HG03066 (cell line): ENCODE data around the gene ARHGEF37.

Source experiments
- ATAC-seq: cut with Tn5 transposase; IDR thresholded peaks from one replicate; pipeline ENCODE4 v1.9.1; 2021; ENCODE audit warnings: low read depth; ENCODE audit not compliant: unreplicated experiment

The ARHGEF37 gene

DNA sequence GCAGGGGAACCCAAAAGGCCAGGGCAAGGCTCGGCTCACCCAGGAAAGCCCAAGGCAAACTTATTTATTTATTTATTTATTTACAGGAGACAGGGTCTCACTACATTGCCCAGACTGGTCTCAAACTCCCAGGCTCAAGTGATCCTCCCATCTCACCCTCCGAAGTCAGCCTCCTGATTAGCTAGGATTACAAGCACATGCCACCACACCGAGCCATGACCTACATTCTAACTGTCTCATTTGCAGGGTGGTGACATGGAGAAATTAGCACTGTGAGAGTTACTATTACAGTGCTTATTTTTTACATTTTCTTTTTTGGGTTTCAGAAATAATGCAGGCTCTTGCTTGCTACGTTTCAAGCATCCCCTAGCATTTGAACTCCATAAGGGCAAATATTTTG lies 18.1 kb downstream of the ARHGEF37 start:
- ATAC-seq, result no peak

DNA sequence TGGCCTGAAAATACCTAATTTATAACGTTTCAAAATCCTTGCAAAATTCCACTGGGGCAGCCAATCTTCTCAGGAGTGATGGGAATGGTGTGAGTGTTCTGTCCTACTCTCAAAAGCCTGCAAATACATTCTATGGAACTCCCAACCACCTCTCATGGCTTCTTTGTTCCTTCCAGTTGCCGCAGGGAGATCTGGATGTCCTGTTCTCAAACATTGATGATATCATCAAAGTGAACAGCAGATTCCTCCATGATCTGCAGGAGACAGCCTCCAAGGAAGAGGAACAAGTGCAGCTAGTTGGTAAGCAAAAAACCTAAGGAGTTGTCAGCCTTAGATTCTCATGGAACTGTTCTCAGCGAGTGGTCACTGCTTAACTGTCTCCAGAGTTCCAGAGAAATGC lies 19.6 kb downstream of the ARHGEF37 start:
- ATAC-seq, result no peak

DNA sequence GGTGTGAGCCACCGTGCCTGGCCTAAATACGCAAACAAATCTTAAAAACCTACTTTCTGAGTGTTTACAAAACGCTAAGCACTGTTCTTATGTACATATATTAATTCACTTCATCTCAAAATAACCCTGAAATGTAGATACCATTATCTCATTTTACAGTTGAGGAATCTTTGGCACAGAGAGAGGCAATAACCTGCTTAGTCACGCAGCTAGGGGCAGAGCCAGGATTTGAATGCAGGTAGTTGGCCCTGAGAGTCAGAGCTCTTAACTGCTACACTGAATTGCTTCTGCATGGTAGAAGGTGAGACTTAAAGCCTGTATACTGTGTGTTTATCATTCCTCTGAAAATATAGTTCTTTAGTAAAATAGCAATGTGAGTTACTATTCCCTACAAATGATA lies 21.9 kb downstream of the ARHGEF37 start:
- ATAC-seq, result no peak

DNA sequence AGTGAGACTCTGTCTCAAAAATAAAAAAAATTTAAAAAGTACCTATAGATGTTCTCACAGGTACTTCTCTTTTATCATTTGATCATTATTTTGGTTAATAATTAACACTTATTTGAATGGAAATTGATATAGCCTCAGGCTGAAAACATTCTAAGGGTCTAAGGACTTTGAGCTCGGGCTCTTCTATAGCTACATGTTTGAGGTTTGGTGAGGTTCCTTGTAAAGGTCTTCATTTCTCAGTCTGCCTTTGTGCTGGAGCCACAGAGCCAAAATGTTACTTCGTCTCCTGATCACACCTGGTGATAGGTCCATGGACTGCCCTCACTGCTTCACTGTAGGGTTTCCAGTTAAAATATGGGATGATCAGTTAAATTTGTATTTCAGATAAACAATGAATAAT lies 22.6 kb downstream of the ARHGEF37 start:
- no peak for ATAC-seq

DNA sequence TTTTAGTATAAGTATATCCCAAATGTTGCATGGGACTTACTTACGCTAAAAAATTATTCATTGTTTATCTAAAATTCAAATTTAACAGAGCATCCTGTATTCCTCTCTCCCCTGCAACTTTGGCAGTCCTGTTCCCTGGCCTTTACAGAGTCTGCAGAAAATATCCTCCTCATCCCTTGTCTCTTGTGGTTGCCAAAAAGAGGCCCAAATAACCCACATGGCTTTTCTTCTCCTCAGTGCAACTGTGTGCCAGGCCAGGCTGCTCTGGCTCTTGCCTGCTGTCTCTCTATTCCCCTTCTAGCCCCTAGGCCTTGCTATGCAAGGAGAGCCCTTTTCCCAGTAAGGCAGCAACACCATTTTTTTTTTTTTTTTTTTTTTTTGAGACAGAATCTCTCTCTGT lies 23.0 kb downstream of the ARHGEF37 start:
- no peak for ATAC-seq

DNA sequence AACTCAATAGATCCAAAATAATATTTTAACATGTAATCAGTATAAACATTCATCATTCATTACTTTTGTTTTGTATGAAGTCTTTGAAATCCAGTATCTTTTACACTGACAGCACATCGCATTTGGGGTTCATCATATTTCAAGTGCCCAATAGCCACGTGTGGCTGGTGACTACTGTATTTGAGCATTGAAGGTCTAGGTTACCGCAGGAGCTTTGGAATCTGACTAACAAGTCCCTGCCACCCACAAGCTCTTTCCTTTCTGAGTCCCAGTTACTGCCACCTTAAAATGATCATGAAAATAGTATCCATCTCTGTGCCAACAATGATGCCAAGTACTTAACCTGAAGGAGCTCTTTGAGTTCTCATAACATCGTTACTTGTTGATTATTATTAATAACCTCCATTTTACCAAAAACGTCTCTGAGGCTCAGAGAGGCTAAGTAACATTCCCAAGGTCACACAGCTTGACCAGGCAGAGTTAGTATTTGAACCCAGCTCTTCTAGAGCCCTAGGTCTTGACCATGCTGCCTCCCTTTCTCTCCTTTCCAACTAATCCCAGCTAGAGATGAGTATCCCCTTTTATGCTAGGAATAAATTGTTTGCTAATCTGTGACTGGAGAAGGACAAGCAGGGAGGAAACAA lies 24.2 kb downstream of the ARHGEF37 start:
- ATAC-seq, result no peak

DNA sequence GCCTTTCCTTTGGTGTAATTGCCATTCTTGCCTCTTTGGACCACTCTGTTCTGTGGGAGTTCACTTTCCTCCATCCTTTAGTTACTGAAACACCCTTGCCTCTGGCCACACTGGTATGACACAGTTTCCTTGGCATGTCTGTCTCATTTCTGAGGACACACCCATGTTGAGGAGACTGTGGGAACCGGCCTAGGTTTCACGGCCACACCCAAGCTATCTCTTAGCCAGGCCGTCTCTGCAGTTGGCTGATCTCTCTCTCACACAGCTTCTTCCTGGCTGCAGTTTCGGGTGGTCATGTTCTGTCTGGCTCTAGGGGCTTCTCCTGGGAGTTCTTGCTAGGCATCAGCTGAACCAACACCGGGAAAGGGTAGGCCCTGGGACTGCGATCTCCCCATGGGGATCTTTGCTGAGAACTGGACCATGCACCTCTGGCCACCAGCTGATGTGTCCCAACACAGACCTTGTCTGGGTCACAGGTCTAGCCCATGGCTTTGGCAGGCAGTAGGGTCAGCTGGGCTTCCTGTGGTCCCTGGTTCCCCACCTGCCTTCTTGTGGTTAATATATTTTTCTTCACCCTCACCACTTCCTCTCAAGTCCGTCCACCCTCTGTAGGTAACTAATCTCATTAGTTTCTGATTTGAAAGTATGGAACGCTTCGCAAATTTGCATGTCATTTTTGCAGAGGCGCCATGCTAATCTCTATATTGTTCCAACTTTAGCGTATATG lies 24.9 kb downstream of the ARHGEF37 start:
- ATAC-seq, result peak; percentile 95

DNA sequence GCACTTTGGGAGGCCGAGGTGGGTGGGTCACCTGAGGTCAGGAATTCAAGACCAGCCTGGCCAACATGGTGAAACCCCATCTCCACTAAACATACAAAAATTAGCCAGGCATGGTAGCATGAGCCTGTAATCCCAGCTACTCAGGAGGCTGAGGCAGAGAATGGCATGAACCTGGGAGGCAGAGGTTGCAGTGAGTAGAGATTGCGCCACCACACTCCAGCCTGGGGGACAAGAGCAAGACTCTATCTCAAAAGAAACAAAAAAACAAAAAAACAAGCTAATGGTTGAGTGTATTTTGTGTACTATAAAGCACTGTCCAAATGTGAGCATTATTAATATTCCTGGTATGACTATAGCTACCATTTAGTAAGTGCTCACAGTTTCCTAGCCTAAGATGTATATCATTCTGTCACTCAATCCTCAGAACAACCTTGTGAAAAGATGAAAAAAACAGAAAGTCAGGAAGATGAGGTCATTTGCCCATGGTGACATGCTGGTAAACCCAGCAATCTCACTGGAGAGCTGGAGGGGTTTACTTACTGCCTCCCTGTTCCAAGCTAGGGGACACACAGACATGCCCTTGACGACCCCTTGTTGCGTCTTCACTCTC lies 27.7 kb downstream of the ARHGEF37 start:
- no peak for ATAC-seq

DNA sequence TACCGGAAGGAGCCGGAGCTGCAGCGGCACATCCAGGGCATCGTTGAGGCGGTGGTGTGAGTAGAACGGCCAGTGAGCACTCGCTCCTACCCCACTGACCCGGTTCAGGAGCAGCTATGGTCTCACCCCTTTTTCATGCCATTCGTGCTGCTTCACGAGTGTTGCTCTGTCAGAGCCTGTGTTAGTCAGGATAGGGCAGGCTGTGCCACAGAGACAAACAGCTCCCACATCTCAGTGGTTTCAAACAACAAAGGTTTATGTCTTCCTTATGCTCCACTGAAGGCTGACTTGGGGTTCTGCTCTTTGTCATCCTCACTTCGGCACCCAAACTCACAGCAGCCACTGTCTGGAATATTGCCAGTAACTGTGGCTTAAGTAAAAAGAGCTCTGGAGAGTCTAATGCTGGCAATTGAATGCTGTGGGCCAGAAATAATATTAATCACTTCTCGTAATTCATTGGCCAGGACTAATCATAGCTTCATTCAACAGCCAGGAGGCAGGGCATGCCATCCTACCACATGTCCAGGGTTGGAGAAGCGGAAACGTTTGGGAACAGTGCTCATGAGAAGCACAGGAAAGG lies 28.4 kb downstream of the ARHGEF37 start:
- no peak for ATAC-seq

DNA sequence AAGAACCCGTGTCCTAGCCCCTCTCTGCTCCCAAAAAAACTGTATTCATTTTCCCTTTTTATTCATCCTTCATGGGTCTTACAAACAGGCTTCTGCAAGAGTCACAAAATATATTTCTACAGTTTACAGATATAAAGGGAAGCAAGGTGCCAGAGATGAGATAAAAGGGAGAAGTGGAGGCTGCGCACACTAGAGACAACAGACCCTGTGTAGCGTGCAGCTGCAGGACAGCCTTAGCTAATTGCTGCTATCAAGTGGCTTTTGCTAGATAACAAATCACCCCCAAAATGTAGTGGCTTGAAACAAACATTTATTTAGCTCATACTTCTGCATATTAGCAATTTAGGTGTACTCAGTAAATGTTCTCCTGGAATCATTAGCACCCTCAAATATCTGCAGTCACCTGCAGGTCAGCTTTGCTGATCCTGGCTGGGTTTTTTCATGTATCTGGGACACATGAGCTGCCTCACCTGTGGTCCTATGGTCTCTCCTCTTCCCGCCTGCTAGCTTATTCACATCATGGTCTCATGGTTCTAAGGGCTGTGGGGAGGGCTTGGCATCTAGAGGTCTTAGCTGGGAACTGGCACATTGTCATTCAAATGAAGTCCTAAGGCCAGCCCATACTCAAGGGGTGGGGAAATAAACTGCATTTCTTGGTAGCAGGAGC lies 29.4 kb downstream of the ARHGEF37 start:
- ATAC-seq, result no peak

DNA sequence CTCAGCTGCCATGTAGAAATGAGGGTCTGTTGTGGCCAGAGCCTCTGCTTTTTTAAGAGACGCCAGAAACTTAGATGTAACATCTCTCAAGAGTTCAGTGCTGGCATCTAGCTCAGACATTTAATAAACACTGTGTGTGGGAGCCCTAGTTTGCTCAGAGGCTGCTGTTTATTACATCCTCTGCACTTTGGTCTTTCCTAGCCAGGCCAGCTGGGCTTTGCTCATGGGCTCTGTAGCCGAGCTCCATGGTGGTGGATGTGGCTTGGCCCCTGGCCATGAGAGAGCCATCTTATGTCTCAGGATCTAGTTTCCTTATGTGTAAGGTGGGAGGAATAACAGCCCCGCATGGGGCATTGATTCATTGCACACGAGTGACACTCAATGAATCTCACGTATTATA lies 30.0 kb downstream of the ARHGEF37 start:
- no peak for ATAC-seq

DNA sequence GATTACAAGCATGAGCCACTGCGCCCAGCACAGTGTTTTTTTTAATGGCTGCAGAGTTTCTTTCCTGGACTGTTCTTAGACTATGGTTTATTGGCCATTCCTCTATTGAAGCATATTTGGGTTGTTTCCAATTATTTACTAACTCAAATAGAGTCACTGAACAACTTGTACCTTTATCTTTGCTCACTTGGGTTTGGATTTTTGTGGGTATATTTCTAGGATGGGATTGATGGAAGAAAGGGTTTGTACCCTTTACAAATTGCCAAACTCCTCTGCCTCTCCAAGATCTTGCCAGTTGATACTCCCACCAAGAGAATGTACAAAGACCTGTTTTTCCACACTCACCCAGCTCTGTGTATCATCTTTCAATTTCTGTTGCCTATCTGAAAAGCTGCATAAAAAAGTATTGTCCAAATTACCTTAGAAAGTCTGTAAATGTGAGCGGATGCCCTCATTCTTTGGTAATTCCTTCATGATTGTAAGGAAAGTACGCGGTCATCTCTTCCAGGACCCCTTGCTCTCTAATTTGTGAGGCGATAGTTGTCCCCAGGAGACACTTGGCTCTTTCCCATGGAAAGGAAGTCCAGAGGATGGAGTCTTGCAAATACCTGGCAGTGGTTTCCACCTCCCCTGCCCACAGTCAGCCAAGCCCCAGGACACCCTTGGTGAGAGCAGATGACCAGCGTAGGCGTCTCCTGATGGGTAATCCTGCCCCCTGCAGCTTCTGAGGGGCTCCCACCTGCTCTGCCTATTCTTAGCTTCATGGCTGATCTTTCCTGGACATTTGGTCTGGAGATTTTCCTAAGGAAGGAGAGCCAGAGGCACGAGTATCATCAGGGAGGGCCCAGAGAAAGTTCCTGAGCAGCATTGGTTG lies 33.0 kb downstream of the ARHGEF37 start:
- ATAC-seq, result no peak

DNA sequence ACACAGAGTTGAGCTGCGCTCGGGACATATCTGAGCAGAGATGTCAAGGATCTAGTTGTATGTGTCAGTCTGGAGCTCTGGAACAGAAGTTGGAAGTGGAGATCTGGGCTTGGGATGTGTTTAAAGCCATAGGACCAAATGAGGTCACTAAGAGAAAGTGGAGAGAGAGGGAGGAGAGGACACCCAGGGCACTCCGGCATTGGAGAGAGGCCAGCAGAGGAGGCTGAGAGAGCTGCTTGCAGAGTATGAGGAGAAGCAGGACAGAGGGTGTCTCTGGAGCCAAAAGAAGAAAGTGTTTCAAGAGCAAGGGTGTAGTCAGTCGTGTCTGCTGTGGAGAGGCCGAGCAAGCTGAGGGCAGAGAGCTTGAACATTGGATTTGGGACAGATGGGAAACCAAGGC lies 34.7 kb downstream of the ARHGEF37 start:
- ATAC-seq, result no peak

DNA sequence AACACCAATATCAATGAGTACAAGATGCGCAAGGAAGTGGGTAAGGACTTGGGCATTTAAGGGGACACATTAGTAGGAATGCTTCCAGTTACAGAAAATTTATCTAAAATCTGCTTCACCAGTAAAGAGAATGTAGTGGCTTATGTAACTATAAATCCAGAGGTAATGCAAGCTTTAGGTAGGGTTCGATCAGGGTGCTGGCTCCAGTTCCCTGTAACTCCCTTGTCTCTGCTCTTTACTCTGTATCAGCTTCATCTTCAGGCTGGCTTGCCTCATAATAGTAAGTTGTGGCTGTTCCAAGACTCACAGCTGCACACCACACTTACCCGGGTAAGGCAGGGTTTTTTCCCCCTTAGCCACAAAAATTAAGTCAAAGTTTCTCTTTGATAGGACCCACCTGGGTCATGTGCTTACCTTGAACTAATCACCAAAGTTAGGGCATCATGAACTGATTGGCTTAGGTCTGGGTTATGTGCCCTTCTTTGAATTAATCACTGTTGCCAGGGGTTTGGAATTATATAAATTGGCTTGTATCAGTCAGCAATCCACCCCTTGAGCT lies 35.5 kb downstream of the ARHGEF37 start:
- peak; percentile 41 for ATAC-seq

DNA sequence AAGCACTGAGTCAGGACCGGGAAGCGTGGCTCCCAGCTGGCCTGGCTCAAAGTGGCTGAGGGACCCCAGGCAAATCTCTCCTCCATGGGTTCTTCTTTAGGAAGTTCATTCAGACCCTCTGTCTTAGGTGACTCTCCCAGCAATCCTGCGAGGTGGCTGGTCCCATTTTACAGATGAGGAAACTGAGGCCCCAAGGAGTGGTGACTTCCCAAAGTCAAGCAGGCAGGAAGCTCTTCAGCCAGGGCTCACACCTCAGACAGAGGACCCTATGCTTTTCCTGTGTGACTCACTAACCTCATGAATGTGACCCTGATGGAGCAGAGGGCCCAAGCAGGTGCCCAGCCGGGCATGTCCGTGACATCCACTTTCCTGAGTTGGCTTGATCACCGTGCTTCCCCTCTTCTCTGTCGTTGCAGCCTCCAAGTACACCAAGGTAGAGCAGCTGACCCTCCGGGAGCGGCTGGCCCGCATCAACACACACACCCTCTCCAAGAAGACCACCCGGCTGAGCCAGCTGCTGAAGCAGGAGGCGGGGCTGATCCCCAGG lies 36.5 kb downstream of the ARHGEF37 start:
- no peak for ATAC-seq

DNA sequence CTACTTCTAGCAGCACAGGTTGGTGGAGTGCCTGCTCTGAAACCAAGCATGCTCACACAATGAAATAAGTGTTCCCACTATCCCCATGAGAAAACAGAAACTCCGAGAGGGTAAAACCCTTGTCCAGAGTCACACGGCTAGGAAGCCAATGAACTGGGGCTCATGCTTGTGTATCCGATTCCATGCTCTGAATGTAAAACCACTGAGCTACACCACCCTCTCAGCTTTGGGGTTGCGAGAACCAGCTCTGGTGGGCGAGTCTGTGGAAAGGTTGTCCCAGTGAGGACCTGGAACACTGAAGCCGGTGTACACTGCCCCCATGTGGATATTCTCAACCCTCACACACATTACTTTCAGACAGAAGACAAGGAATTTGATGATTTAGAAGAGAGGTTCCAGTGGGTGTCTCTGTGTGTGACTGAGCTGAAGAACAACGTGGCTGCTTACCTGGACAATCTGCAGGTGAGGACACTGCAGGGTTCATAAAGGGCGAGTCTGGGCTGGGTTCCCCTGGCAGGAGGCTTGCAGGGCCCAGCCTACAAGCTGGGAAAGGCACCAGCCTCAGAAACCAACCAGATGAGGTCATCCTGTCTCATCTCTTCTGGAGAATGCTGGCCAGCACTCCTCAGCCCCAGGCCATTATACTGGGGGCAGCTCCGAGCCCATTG lies 37.4 kb downstream of the ARHGEF37 start:
- no peak for ATAC-seq

DNA sequence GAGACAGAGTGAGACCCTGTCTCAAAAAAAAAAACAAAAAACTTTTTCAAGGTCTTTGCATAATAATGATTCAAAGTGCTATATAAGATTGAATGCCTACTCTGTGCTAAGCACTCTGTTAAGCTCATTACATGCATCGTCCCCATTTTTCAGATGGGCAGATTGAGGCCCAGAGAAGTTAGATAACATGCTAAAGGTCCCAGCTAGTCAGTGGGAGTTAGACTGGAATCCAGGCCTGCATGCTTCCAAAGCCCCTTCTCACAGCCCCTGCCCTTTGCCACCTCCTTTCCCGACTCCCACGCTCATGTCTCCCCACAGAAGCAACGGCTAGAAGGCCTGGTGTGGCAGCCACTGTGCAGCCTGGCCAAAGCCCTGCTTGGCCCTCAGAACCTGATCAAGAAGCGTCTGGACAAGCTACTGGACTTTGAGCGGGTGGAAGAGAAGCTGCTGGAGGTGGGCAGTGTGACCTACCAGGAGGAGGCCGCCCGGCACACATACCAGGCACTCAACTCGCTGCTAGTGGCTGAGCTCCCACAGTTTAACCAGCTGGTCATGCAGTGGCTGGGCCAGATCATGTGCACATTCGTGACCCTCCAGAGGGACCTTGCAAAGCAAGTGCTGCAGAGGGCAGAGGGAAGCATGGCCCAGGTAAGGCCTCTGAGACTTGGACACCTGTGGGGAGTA lies 40.3 kb downstream of the ARHGEF37 start:
- no peak for ATAC-seq

DNA sequence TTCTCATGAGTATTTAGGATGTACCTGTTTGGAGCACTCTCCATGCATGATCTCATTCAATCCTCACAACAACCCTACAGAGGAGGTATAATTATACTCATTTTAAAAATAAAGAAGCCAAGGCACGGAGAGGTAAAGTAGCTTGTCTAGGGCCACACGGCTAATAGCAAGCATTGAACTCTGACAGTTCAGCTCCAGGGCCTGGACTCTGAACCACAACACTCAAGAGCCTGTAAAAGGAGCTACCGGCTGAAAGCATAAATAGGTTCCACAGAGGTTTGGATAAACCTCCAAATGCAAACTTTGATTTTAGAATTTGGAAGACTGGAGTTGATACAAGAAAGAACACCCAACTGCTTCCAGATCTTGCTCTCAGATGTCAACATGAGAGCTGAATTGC lies 41.2 kb downstream of the ARHGEF37 start:
- no peak for ATAC-seq

DNA sequence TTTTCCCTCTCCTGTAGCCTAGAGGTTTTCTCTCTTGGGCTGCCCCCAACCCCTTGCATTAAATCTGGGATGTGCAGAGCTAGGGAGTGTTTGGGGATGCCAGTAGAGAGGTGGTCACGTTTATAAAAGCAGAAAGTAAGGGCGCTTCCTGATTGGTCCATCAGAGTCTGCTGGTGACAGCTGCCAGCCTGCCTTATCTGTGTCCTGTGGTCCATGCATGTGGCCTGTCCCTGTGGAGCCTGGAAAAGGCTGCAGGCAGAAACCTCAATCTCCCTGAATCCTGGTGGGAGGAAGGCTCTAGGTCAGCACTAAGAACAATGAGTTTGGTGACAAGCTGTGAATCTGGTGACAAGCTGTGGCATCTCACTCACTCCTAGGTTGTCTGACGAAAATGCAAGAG lies 42.2 kb downstream of the ARHGEF37 start:
- no peak for ATAC-seq
